Neuronal stem cell (in vitro differentiated cells): ENCODE data around the gene RNF224.

ENCODE experiments used
- DNase-seq: peaks from one replicate; pipeline ENCODE4 v3.0.0-alpha.2; 2013; ENCODE audit warnings: low spot score
- H2AFZ ChIP-seq: one replicate; pipeline ENCODE4 v1.6.1; 2013; ENCODE audit warnings: mild to moderate bottlenecking, low read length, inconsistent platforms
- H2AK5ac ChIP-seq: 2 replicates; pipeline ENCODE4 v1.6.1; 2013; ENCODE audit warnings: low read depth, mild to moderate bottlenecking, inconsistent platforms, low read length, moderate library complexity, mixed read lengths
- H2BK120ac ChIP-seq: 2 replicates; pipeline ENCODE4 v1.6.1; 2013; ENCODE audit warnings: low read depth, mild to moderate bottlenecking, inconsistent platforms, low read length, moderate library complexity, mixed read lengths
- H2BK12ac ChIP-seq: one replicate; pipeline ENCODE4 v1.6.1; 2013; ENCODE audit warnings: low read length, inconsistent platforms
- H2BK15ac ChIP-seq: 2 replicates; pipeline ENCODE4 v1.6.1; 2013; ENCODE audit warnings: mild to moderate bottlenecking, low read length, inconsistent platforms, mixed read lengths
- H2BK5ac ChIP-seq: one replicate; pipeline ENCODE4 v1.6.1; 2013; ENCODE audit warnings: inconsistent platforms, mild to moderate bottlenecking, low read length, moderate library complexity
- H3K14ac ChIP-seq: one replicate; pipeline ENCODE4 v1.6.1; 2013; ENCODE audit warnings: low read length, inconsistent platforms
- H3K18ac ChIP-seq: 2 replicates; pipeline ENCODE4 v1.6.1; 2013; ENCODE audit warnings: low read length, inconsistent platforms
- H3K23ac ChIP-seq: 2 replicates; pipeline ENCODE4 v1.6.1; 2013; ENCODE audit warnings: low read depth, mild to moderate bottlenecking, mixed read lengths, low read length, inconsistent platforms; ENCODE audit not compliant: poor library complexity
- H3K27ac ChIP-seq: replicated peaks from 3 replicates; pipeline ENCODE4 v1.5.1; 2013; ENCODE audit warnings: low read length, inconsistent platforms
- H3K27me3 ChIP-seq, 3 experiments: 2 replicates each; pipeline ENCODE4 v1.6.1; 2013; ENCODE audit warnings: low read length in 3 of 3, mild to moderate bottlenecking in 2 of 3, inconsistent platforms in 1 of 3, low read depth in 1 of 3, mixed read lengths in 1 of 3, moderate library complexity in 1 of 3; ENCODE audit not compliant: control insufficient read depth in 3 of 3, insufficient read depth in 3 of 3
- H3K36me3 ChIP-seq, 2 donors: replicated peaks in 1 of 2; 2 replicates each; pipeline ENCODE4 v1.6.1; 2013; ENCODE audit warnings: low read length in 2 of 2; ENCODE audit not compliant: control insufficient read depth in 2 of 2, insufficient read depth in 2 of 2
- H3K4ac ChIP-seq: 2 replicates; pipeline ENCODE4 v1.6.1; 2013; ENCODE audit warnings: inconsistent platforms, mild to moderate bottlenecking, low read length, moderate library complexity
- H3K4me1 ChIP-seq, 2 donors: 1 replicate in 1 of 2; 2 replicates in 1 of 2; pipeline ENCODE4 v1.6.1; 2013; ENCODE audit warnings: low read length in 2 of 2, low read depth in 1 of 2; ENCODE audit not compliant: control insufficient read depth in 2 of 2, insufficient read depth in 1 of 2
- H3K4me2 ChIP-seq: one replicate; pipeline ENCODE4 v1.6.1; 2013; ENCODE audit warnings: mild to moderate bottlenecking, low read length, inconsistent platforms; ENCODE audit not compliant: insufficient read depth, poor library complexity, severe bottlenecking
- H3K4me3 ChIP-seq, 2 donors: 2 replicates each; pipeline ENCODE4 v1.5.1; 2013; ENCODE audit warnings: low read length in 2 of 2, mild to moderate bottlenecking in 2 of 2, inconsistent platforms in 1 of 2, moderate library complexity in 1 of 2
- H3K79me1 ChIP-seq: one replicate; pipeline ENCODE4 v1.6.1; 2013; ENCODE audit warnings: low read depth, mild to moderate bottlenecking, inconsistent platforms, low read length, moderate library complexity
- H3K9ac ChIP-seq: one replicate; pipeline ENCODE4 v1.6.1; 2013; ENCODE audit warnings: mild to moderate bottlenecking, low read depth, low read length, inconsistent platforms; ENCODE audit not compliant: poor library complexity
- H3K9me3 ChIP-seq, 2 donors: replicated peaks in 1 of 2; 2 replicates each; pipeline versions ENCODE3 to v1.6.1; 2013; ENCODE audit warnings: low read length in 2 of 2, mild to moderate bottlenecking in 2 of 2, inconsistent platforms in 1 of 2, low read depth in 1 of 2, mixed read lengths in 1 of 2, moderate library complexity in 1 of 2; ENCODE audit not compliant: control insufficient read depth in 2 of 2, insufficient read depth in 1 of 2
- H4K8ac ChIP-seq: one replicate; pipeline ENCODE4 v1.6.1; 2013; ENCODE audit warnings: low read depth, mild to moderate bottlenecking, inconsistent platforms, low read length, moderate library complexity
- H4K91ac ChIP-seq: one replicate; pipeline ENCODE4 v1.6.1; 2013; ENCODE audit warnings: low read length, low read depth, mild to moderate bottlenecking, inconsistent platforms; ENCODE audit not compliant: poor library complexity
- WGBS, 2 donors: extraction: QIAGEN DNeasy Blood & Tissue Kit; methylation state at CpG; one replicate each; pipeline ENCODE4 v1.1.7; 2013; ENCODE audit warnings: missing lambda C conversion rate in 2 of 2, mixed read lengths in 1 of 2; ENCODE audit not compliant: insufficient read length in 2 of 2, insufficient replicate concordance in 1 of 2; ENCODE audit errors: extremely low coverage in 2 of 2; 5-methylcytosine and 5-hydroxymethylcytosine counted together

The RNF224 gene

DNA sequence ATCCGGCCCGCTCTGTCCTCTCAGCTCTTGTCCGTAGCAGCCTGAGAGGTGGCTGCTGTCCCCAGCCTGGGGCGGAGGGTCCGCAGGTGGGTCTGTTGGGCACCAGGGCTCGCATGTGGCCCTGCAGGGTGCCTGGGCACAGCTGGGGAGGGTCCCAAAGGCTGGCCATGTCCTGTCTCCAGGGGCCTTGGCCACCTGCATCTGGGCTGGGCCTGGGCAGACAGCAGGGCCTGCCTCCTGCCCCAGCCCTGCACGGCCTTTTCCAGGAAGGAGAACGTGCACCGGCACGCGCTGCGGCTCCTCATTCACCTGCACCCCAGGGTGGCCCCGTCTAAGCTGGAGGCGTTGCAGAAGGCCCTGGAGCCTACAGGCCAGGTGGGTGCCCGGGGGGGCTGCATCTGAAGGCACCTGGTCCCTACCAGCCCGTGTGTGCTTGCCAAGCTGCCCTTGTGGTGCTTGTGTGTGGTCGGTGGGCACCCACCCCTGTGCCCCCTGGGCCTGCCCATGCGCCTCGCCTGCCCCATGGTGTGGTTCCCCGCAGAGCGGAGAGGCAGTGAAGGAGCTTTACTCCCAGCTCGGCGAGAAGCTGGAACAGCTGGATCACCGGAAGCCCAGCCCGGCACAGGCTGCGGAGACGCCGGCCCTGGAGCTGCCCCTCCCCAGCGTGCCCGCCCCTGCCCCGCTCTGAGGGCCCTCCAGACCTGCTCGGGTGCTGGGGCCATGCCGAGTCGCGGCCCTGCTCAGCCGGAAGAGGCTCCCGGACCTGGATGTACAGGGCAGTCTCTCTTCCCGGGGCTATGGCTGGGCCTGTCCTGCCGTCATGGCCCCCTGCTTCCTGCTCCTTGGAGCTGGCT is 45.2 kb downstream of the RNF224 start:
- no peak for DNase-seq
- Histone ChIP-seq H2BK5ac (peak overlapping the region; percentile 71), H2AFZ (no peak overlapping the region), H3K27me3 (no peaks in the 10 kb centered on the region), H3K27ac (peak overlapping the region; percentile 14), H3K4me3 (peak overlapping the region in 1 of 2 donors; percentile 18), H3K14ac (no peak overlapping the region), H3K36me3 (peaks cover 26 to 59% of the 10 kb centered on the region in 2 donors), H3K23ac (peak overlapping the region; percentile 80), H2BK120ac (no peak overlapping the region), H4K8ac (no peak overlapping the region), H2BK15ac (no peak overlapping the region), H3K9ac (peak overlapping the region; percentile 63), H3K9me3 (no peaks in the 10 kb centered on the region), H2AK5ac (no peak overlapping the region), H3K4me2 (no peak overlapping the region), H4K91ac (no peak overlapping the region), H3K4me1 (peaks cover 10 to 14% of the 10 kb centered on the region in 2 donors), H2BK12ac (no peak overlapping the region), H3K4ac (no peak overlapping the region), H3K79me1 (peaks cover 4% of the 10 kb centered on the region), H3K18ac (no peak overlapping the region)
- WGBS, 2 donors, result no CpG with 5 or more reads among the region's 39 CpGs

DNA sequence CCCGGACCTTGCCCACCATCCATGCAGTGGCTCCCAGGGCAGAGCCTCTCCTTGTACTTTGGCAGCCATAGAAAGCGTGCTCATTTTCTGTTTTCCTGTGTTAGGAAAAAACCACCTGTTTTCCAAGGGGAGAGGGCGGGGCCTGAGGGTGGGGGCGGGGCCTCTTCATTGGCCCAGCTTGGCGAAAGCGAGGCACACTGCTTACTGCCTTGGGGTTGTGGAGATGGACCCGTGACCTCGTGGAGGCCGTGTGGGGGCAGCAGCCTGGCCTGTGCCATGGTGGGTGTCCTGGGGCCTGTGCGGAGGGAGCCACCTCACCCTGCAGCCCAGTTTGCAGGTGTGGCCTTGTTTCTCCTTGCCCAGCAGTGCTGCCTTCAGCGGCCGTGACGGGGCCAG is 45.8 kb downstream of the RNF224 start:
- no CpG with 5 or more reads among the region's 13 CpGs for WGBS, 2 donors

DNA sequence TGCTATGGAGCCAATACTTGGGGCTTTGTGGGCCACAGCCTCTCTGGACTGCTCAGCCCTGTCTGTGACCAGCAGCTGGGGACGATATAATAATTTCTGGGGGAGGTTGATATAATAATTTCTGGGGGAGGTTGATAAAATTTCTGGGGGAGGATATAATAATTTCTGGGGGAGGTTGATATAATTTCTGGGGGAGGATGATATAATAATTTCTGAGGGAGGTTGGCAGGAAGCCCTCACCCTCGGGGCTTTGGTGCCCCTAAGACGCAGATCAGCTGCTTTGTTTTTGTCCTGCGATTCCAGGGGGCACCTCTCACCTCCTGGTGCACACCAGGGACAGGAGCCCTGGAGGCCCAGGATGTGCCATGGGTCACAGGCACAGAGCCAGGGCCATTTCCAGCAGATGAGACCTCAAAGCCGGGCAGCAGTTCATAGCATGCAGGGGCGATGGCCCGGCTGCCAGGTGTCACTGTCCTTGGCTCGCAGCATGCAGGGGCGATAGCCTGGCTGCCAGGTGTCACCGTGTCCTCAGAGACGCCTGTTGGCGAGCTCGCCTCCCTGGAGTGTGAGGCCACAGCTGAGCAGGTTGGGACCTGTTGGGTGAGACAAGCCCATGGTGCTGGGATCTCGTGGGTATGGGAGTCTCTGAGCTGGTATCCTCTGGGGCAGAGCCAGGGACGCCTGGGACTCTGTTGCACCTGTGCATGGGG is 46.5 kb downstream of the RNF224 start:
- no peak for DNase-seq
- H2BK15ac ChIP-seq, result no peak overlapping the region
- no peak overlapping the region for H3K23ac ChIP-seq
- H4K91ac ChIP-seq, result peak overlapping the region; percentile 53
- H3K4me3 ChIP-seq, result peak overlapping the region in 1 of 2 donors; percentile 61
- peaks cover 11 to 18% of the 10 kb centered on the region in 2 donors for H3K4me1 ChIP-seq
- peaks cover 0 to under 1% of the 10 kb centered on the region in 2 donors for H3K9me3 ChIP-seq
- no peak overlapping the region for H2BK5ac ChIP-seq
- no peak overlapping the region for H3K27ac ChIP-seq
- H3K9ac ChIP-seq, result peak overlapping the region; percentile 79
- H2AK5ac ChIP-seq, result no peak overlapping the region
- no peak overlapping the region for H3K4ac ChIP-seq
- H3K18ac ChIP-seq, result no peak overlapping the region
- H2AFZ ChIP-seq, result no peak overlapping the region
- no CpG with 5 or more reads among the region's 15 CpGs for WGBS, 2 donors
- H2BK120ac ChIP-seq, result no peak overlapping the region
- H3K79me1 ChIP-seq, result peaks cover 4% of the 10 kb centered on the region
- H3K36me3 ChIP-seq, result peaks cover 25 to 46% of the 10 kb centered on the region in 2 donors
- no peak overlapping the region for H3K14ac ChIP-seq
- peaks cover 0 to 10% (median under 1%) of the 10 kb centered on the region in 3 experiments for H3K27me3 ChIP-seq
- H3K4me2 ChIP-seq, result no peak overlapping the region
- H2BK12ac ChIP-seq, result no peak overlapping the region
- H4K8ac ChIP-seq, result peak overlapping the region; percentile 82

More for the DNA sequence above, 45.8 kb downstream of the RNF224 start:
- H2BK12ac ChIP-seq, result no peak overlapping the region
- no peak overlapping the region for H3K4ac ChIP-seq
- peaks cover 26 to 53% of the 10 kb centered on the region in 2 donors for H3K36me3 ChIP-seq
- H2BK120ac ChIP-seq, result no peak overlapping the region
- peaks cover 4% of the 10 kb centered on the region for H3K79me1 ChIP-seq
- peaks cover 11 to 18% of the 10 kb centered on the region in 2 donors for H3K4me1 ChIP-seq
- DNase-seq, result no peak
- no peak overlapping the region for H3K14ac ChIP-seq
- H3K27me3 ChIP-seq, result peaks cover 0 to 4% (median 0%) of the 10 kb centered on the region in 3 experiments
- H4K91ac ChIP-seq, result no peak overlapping the region
- no peak overlapping the region for H3K9ac ChIP-seq
- no peak overlapping the region for H3K4me2 ChIP-seq
- no peak overlapping the region for H3K18ac ChIP-seq
- no peak overlapping the region for H2AK5ac ChIP-seq
- H3K9me3 ChIP-seq, result no peaks in the 10 kb centered on the region
- H2AFZ ChIP-seq, result no peak overlapping the region
- peak overlapping the region; percentile 53 for H2BK5ac ChIP-seq
- no peak overlapping the region for H3K27ac ChIP-seq
- no peak overlapping the region for H4K8ac ChIP-seq
- H3K4me3 ChIP-seq, result no peak overlapping the region
- no peak overlapping the region for H3K23ac ChIP-seq
- H2BK15ac ChIP-seq, result no peak overlapping the region

DNA sequence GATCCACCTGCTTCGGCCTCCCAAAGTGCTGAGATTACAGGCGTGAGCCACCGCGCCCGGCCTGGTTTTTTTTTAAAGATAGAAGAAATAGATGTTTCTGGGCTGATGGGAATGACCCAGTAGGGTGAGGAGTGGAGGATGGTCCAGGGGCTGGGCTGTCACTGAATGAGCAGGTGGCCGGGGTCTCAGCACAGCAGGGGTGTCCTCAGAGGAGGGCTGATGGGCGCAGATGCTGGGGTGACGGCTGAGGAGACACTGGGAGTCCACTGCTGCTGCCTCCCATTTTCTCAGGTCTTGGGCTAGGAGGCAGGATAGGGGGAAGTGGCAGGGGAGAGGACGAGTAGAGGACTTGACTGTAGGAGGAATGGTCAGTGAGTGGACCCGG is 47.9 kb downstream of the RNF224 start:
- no peak overlapping the region for H3K4me3 ChIP-seq
- peak overlapping the region; percentile 73 for H3K23ac ChIP-seq
- H2AK5ac ChIP-seq, result peak overlapping the region; percentile 86
- H3K4me1 ChIP-seq, result peaks cover 11 to 18% of the 10 kb centered on the region in 2 donors
- peaks cover 3 to 12% of the 10 kb centered on the region in 2 donors for H3K9me3 ChIP-seq
- peak overlapping the region; percentile 22 for H3K27ac ChIP-seq
- no peak for DNase-seq
- H2BK15ac ChIP-seq, result peak overlapping the region; percentile 85
- H3K79me1 ChIP-seq, result peaks cover 9% of the 10 kb centered on the region
- H4K91ac ChIP-seq, result no peak overlapping the region
- no peak overlapping the region for H3K9ac ChIP-seq
- H2BK5ac ChIP-seq, result peak overlapping the region; percentile 39
- peak overlapping the region; percentile 21 for H3K14ac ChIP-seq
- H3K36me3 ChIP-seq, result peaks cover 25 to 33% of the 10 kb centered on the region in 2 donors
- no peak overlapping the region for H3K18ac ChIP-seq
- peak overlapping the region; percentile 66 for H3K4ac ChIP-seq
- WGBS, 2 donors, result no CpG with 5 or more reads among the region's 10 CpGs
- no peak overlapping the region for H2BK12ac ChIP-seq
- peaks cover 0 to 24% (median 9%) of the 10 kb centered on the region in 3 experiments for H3K27me3 ChIP-seq
- H4K8ac ChIP-seq, result no peak overlapping the region
- no peak overlapping the region for H2AFZ ChIP-seq
- H2BK120ac ChIP-seq, result no peak overlapping the region
- H3K4me2 ChIP-seq, result no peak overlapping the region
